ENCODE data around the gene CLBA1. TPM values are rescaled to one million over a fixed set of nuclear protein-coding genes. Genes with fewer than 3 reads are reported as not detected.

CLBA1 gene
- total and polyA plus RNA-seq, 2 experiments from 2014 or later: 1.6 to 1.8 TPM

DNA sequence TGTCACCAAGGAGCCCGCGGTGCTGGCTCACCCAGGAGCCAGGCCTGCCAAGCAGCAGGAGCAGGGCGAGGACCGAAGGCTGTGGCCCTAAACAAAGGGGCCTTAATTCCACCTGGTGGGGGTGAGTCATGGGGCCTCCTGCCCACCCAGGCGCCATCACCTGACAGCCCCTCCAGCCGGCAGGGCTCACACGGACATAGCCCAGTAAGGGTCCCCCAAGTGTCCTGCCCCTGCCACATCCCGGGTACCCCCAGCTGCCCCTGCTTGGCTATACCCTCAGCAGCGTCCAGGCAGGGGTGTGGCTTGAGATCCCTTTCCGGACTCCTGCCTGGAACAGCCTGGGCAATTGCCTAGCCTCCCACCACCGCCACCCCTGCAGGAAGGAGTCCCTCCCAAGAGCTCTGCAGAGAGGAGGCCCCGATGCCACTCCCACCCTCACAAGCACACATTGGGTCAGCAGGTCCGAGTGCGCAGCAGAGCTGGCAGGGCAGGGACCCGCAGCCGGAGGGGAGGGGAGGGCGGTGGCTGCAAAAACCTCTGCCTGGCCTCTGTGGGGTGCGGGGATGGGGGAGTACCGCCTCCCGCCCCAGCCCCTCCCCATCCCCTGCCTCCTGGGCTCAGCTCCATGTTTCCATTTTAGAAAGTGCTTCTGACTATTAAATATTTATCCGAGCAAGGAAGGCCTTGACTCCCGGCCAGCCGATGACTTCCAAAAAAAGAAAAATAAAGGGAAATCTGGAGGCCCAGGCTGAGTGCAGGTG lies 12.0 kb upstream of the CLBA1 start:
- Histone ChIP-seq H3K4me2 (no peak overlapping the region), H4K20me1 (replicated peaks; ENCODE audit: insufficient read depth) (no peaks in the 10 kb centered on the region), H3K4me3 (no peak overlapping the region), H3K9me2 (ENCODE audit: insufficient read depth) (no peaks in the 10 kb centered on the region), H3F3A (replicated peaks; ENCODE audit: low read depth) (no peaks in the 10 kb centered on the region), H3K79me2 (replicated peaks; ENCODE audit: insufficient read depth) (no peaks in the 10 kb centered on the region), H3K4me1 (ENCODE audit: insufficient read depth) (peaks cover under 1% of the 10 kb centered on the region; the same call in 1 of the 2 replicates), H3K27ac (ENCODE audit: low read depth) (no peak overlapping the region), H3K27me3 (ENCODE audit: insufficient read depth) (peaks cover 20% of the 10 kb centered on the region), H3K36me3 (ENCODE audit: insufficient read depth) (no peaks in the 10 kb centered on the region), H2AFZ (no peak overlapping the region)
- no peak overlapping the region for H3K27ac Mint-ChIP-seq
- no peak overlapping the region for H3K4me3 Mint-ChIP-seq
- ATAC-seq (no peak), DNase-seq (ENCODE audit: low spot score) (no peak)
- H3K27me3 Mint-ChIP-seq (ENCODE audit: insufficient read depth, low read depth, poor library complexity): peaks cover 30% of the 10 kb centered on the region
- no peaks in the 10 kb centered on the region for H3K9me3 Mint-ChIP-seq
- TF ChIP-seq, protein P1, sequence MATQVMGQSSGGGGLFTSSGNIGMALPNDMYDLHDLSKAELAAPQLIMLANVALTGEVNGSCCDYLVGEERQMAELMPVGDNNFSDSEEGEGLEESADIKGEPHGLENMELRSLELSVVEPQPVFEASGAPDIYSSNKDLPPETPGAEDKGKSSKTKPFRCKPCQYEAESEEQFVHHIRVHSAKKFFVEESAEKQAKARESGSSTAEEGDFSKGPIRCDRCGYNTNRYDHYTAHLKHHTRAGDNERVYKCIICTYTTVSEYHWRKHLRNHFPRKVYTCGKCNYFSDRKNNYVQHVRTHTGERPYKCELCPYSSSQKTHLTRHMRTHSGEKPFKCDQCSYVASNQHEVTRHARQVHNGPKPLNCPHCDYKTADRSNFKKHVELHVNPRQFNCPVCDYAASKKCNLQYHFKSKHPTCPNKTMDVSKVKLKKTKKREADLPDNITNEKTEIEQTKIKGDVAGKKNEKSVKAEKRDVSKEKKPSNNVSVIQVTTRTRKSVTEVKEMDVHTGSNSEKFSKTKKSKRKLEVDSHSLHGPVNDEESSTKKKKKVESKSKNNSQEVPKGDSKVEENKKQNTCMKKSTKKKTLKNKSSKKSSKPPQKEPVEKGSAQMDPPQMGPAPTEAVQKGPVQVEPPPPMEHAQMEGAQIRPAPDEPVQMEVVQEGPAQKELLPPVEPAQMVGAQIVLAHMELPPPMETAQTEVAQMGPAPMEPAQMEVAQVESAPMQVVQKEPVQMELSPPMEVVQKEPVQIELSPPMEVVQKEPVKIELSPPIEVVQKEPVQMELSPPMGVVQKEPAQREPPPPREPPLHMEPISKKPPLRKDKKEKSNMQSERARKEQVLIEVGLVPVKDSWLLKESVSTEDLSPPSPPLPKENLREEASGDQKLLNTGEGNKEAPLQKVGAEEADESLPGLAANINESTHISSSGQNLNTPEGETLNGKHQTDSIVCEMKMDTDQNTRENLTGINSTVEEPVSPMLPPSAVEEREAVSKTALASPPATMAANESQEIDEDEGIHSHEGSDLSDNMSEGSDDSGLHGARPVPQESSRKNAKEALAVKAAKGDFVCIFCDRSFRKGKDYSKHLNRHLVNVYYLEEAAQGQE (IDR thresholded peaks at IDR 0.05; ENCODE audit: unreplicated experiment): no peak
- peaks cover 8% of the 10 kb centered on the region; the same call in 2 of the 3 replicates for H3K4me1 Mint-ChIP-seq
- no peaks in the 10 kb centered on the region for H3K36me3 Mint-ChIP-seq (ENCODE audit: low read depth)

DNA sequence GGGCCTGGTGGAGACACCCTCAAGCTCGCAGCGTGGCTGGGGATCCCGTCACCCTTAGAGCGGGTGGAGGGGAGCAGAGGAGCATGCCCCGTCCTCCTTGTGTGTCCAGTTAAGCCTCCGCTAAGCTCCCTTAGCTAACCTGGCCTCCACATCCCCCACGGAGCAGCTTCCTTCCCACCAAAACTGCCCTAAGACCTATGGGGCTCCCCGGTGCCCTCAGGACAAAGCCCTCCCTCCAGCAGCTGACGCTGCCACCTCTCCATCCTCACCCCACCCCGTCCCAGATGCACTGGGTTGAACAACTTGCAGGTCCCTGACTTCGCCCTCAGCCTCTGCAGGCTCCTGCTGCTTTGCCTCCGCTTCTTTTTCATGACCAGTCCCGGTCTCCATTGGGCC lies 11.4 kb upstream of the CLBA1 start:
- Histone ChIP-seq H3K4me1 (ENCODE audit: insufficient read depth) (peaks cover 4% of the 10 kb centered on the region; the same call in 1 of the 2 replicates), H3K4me3 (no peak overlapping the region), H3K4me2 (no peak overlapping the region), H3K36me3 (ENCODE audit: insufficient read depth) (no peaks in the 10 kb centered on the region), H4K20me1 (replicated peaks; ENCODE audit: insufficient read depth) (no peaks in the 10 kb centered on the region), H3K79me2 (replicated peaks; ENCODE audit: insufficient read depth) (no peaks in the 10 kb centered on the region), H3F3A (replicated peaks; ENCODE audit: low read depth) (no peaks in the 10 kb centered on the region), H2AFZ (no peak overlapping the region), H3K9me2 (ENCODE audit: insufficient read depth) (no peaks in the 10 kb centered on the region), H3K27me3 (ENCODE audit: insufficient read depth) (peaks cover 26% of the 10 kb centered on the region), H3K27ac (ENCODE audit: low read depth) (no peak overlapping the region)
- Mint-ChIP-seq H3K36me3 (ENCODE audit: low read depth) (no peaks in the 10 kb centered on the region), H3K27me3 (ENCODE audit: insufficient read depth, low read depth, poor library complexity) (peaks cover 32% of the 10 kb centered on the region), H3K27ac (no peak overlapping the region), H3K4me1 (peaks cover 9% of the 10 kb centered on the region; the same call in 2 of the 3 replicates), H3K9me3 (no peaks in the 10 kb centered on the region), H3K4me3 (no peak overlapping the region)
- no peak for DNase-seq (ENCODE audit: low spot score)
- ATAC-seq: no peak
- TF ChIP-seq ZNF114 (CRISPR knock-in tag; IDR thresholded peaks at IDR 0.05) (no peak), POLR2AphosphoS5 (IDR thresholded peaks at IDR 0.05; ENCODE audit: low read depth) (no peak), CREB1 (CRISPR knock-in tag; IDR thresholded peaks at IDR 0.05; ENCODE audit: low read depth) (no peak), STAT1 (IDR thresholded peaks at IDR 0.05; ENCODE audit: unreplicated experiment) (no peak), EZH2 (IDR thresholded peaks at IDR 0.05; ENCODE audit: low read depth, unreplicated experiment) (no peak), JUNB (IDR thresholded peaks at IDR 0.05; ENCODE audit: unreplicated experiment) (no peak)
- TF ChIP-seq, protein P2, sequence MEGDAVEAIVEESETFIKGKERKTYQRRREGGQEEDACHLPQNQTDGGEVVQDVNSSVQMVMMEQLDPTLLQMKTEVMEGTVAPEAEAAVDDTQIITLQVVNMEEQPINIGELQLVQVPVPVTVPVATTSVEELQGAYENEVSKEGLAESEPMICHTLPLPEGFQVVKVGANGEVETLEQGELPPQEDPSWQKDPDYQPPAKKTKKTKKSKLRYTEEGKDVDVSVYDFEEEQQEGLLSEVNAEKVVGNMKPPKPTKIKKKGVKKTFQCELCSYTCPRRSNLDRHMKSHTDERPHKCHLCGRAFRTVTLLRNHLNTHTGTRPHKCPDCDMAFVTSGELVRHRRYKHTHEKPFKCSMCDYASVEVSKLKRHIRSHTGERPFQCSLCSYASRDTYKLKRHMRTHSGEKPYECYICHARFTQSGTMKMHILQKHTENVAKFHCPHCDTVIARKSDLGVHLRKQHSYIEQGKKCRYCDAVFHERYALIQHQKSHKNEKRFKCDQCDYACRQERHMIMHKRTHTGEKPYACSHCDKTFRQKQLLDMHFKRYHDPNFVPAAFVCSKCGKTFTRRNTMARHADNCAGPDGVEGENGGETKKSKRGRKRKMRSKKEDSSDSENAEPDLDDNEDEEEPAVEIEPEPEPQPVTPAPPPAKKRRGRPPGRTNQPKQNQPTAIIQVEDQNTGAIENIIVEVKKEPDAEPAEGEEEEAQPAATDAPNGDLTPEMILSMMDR (conservative IDR thresholded peaks at IDR 0.05; ENCODE audit: low read depth in 2 of 2): no peak
- TF ChIP-seq, protein P3, sequence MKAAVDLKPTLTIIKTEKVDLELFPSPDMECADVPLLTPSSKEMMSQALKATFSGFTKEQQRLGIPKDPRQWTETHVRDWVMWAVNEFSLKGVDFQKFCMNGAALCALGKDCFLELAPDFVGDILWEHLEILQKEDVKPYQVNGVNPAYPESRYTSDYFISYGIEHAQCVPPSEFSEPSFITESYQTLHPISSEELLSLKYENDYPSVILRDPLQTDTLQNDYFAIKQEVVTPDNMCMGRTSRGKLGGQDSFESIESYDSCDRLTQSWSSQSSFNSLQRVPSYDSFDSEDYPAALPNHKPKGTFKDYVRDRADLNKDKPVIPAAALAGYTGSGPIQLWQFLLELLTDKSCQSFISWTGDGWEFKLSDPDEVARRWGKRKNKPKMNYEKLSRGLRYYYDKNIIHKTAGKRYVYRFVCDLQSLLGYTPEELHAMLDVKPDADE (IDR thresholded peaks at IDR 0.05): no peak

Data from GM23338 (cell line).